ENCODE results near the gene KCNQ1. TPM values are rescaled to one million over a fixed set of nuclear protein-coding genes. Genes with fewer than 3 reads are reported as not detected.

KCNQ1 gene
- total and polyA plus RNA-seq, 2 donors (not counting 3 experiments of a cell fraction or from before 2014, with no cell fraction given), result 0.07 to 0.09 TPM

- Histone ChIP-seq H3K27ac (ENCODE audit: insufficient read depth, low read depth, low read length) (no peak overlapping the region), H3K9ac (replicated peaks; ENCODE audit: extremely low read depth, insufficient read depth, low read length) (no peak overlapping the region), H3K9me3 (replicated peaks; ENCODE audit: control insufficient read depth, insufficient read depth, low read length) (no peaks in the 10 kb centered on the region), H3K36me3 (ENCODE audit: control insufficient read depth in 2 of 2, extremely low read depth in 1 of 2, insufficient read depth in 2 of 2, low read length in 2 of 2) (no peaks in the 10 kb centered on the region), H3K4me1 (ENCODE audit: control insufficient read depth, extremely low read depth, insufficient read depth, low read length) (no peaks in the 10 kb centered on the region), H2AFZ (ENCODE audit: low read depth, low read length) (no peak overlapping the region), H3K4me2 (ENCODE audit: insufficient read depth, low read length) (no peak overlapping the region), H3K9me1 (replicated peaks; ENCODE audit: control insufficient read depth, extremely low read depth, insufficient read depth, low read length) (no peaks in the 10 kb centered on the region), H3K4me3 (replicated peaks in 1 of 3; ENCODE audit: insufficient read depth in 1 of 3, low read depth in 1 of 3, low read length in 3 of 3) (no peak overlapping the region), H3K79me2 (ENCODE audit: control insufficient read depth, insufficient read depth, low read length) (no peaks in the 10 kb centered on the region), H3K27me3 (ENCODE audit: control insufficient read depth in 2 of 2, insufficient read depth in 2 of 2, low read length in 2 of 2) (no peaks in the 10 kb centered on the region), H4K20me1 (replicated peaks; ENCODE audit: control insufficient read depth, extremely low read depth, insufficient read depth, low read length) (no peaks in the 10 kb centered on the region)
- BruUV-seq (replicated peaks), result no TSS peak
- TF ChIP-seq FOS (IDR thresholded peaks at IDR 0.05; ENCODE audit: borderline replicate concordance, insufficient read depth, low read length), result no peak
- no peak for TF ChIP-seq JUN (IDR thresholded peaks at IDR 0.05; ENCODE audit: borderline replicate concordance, insufficient read depth, insufficient read length, low read depth)
- no peak for TF ChIP-seq GATA2 (IDR thresholded peaks at IDR 0.05; ENCODE audit: insufficient read depth, insufficient read length, low read depth, low read length)
- no peak for TF ChIP-seq POLR2A (IDR thresholded peaks at IDR 0.05; ENCODE audit: low read depth, low read length)
- TF ChIP-seq, protein P1, sequence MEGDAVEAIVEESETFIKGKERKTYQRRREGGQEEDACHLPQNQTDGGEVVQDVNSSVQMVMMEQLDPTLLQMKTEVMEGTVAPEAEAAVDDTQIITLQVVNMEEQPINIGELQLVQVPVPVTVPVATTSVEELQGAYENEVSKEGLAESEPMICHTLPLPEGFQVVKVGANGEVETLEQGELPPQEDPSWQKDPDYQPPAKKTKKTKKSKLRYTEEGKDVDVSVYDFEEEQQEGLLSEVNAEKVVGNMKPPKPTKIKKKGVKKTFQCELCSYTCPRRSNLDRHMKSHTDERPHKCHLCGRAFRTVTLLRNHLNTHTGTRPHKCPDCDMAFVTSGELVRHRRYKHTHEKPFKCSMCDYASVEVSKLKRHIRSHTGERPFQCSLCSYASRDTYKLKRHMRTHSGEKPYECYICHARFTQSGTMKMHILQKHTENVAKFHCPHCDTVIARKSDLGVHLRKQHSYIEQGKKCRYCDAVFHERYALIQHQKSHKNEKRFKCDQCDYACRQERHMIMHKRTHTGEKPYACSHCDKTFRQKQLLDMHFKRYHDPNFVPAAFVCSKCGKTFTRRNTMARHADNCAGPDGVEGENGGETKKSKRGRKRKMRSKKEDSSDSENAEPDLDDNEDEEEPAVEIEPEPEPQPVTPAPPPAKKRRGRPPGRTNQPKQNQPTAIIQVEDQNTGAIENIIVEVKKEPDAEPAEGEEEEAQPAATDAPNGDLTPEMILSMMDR (IDR thresholded peaks at IDR 0.05; ENCODE audit: extremely low read depth in 1 of 2, insufficient read depth in 1 of 2, low read depth in 1 of 2, low read length in 2 of 2), result no peak
- TF ChIP-seq MYC (IDR thresholded peaks at IDR 0.05; ENCODE audit: low read depth, low read length), result no peak
- no peak for TF ChIP-seq MAX (IDR thresholded peaks at IDR 0.05; ENCODE audit: insufficient read depth, insufficient read length)
- no peak for TF ChIP-seq POLR2AphosphoS5 (IDR thresholded peaks at IDR 0.05; ENCODE audit: insufficient read depth, low read depth, low read length)
- TF ChIP-seq EZH2 (IDR thresholded peaks at IDR 0.05; ENCODE audit: borderline replicate concordance, low read depth, low read length, severe bottlenecking), result no peak
- dilution Hi-C loops (cut with MboI; ENCODE audit: extremely low pct_ligation_motif_present, low sequenced_read_pairs), result no loop called here
- intact Hi-C loops (cut with micrococcal nuclease), result no loop called here
- DNase-seq (ENCODE audit: low read depth, low spot score), result no peak
- ChIA-PET CTCF (interaction anchor here (1.1 kb wide), 1 partner anchor 67 kb away, joined by 3 read pairs; no protein-coding TSS in a partner anchor), POLR2A (no interaction called here)
- FAIRE-seq, result no peak
These were observed 19.8 kb downstream of the KCNQ1 start for GRCh38 chr11:2464451-2465165.
